Measurements from ENCODE around the gene TDRD7.
A peak's percentile ranks its signal among the peaks of the same experiment; 100 is the strongest.

The TDRD7 gene

GRCh38 chr9:97504381-97505216, 92.7 kb downstream of the TDRD7 start:
- no peak for DNase-seq

GRCh38 chr9:97505845-97506244, 93.9 kb downstream of the TDRD7 start:
- no peak for DNase-seq

GRCh38 chr9:97506306-97506705, 94.4 kb downstream of the TDRD7 start:
- DNase-seq, result no peak

DNA sequence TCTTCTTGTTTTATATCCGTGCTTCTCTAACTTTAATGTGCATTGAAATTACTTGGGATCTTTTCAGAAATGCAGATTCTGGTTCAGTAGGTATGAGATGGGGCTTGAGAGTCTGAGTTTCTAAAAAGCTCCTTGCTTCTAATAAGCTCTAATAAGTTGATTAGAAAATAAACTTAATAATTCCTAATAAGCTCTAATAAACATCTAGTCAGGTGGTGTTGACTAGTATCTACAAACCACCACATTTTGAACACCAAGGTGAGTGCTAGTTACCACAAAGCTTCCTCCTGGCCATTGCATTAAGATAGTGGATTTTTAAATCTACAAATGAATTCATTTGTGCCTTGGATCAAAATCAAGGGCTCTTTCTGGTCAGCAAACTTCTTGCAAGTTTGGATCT, 94.9 kb downstream of the TDRD7 start:
- DNase-seq, result no peak

DNA sequence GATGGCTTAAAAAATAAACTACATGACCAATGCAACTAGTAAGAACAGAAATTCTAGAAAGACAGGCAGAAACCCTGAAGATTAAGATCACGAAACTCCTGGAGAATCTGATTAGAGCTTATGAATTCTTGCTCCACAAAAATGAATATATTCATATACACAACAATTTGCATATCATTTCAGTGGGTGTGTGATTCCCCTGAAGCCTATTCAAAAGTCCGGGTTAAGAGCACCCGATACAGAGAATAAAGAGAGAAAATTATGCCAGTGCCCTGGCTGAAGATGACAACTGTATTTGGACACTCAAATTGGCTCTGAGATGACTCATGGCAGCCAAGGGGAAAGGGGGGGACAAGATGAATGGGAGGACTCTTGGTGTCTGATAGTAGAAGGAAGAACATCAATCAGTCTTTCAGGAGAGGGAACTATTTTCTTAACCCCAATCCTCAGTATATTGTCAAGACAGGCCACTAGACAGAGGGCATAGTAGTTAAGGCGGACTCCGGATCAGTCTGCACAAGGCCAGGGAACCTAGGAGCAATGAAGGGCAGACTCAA, 95.6 kb downstream of the TDRD7 start:
- DNase-seq, result no peak

- DNase-seq, result no peak
Observed at GRCh38 chr9:97508852-97509251, 97.0 kb downstream of the TDRD7 start.

GRCh38 chr9:97510797-97511654, 99.1 kb downstream of the TDRD7 start:
- peak in 3 of 56 donors; percentile 10 to 47 (median 22) for DNase-seq

- DNase-seq, result no peak
Observed at GRCh38 chr9:97511655-97512427, 99.9 kb downstream of the TDRD7 start.

DNA sequence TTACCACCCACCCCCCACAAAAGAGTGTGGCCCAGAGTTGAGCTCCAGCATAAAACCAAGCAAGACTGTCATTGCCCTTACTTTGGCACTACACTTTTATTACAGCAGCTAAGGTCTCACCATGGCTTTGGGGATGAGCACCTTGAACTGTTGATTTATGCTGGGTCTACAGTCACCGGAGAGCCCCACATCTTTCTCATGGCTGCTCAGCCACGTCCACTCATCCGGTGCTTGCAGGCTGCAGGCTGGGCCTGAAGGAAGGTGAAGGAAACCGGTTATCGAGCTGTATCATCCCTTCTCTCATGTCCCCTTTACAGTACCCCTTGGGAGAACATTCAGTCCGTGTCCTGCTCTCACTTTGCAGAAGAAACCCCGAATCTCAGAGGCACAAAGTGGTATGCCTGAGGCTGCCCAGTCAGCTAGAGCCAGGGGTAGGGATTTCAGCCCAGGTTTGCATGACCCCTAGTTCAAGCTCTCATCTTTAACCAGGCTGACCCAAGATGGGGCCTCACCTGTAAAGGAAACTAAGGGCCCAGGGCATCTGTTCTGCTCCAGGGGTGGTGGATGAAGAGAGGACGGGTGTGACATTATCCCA, 101.2 kb downstream of the TDRD7 start:
- DNase-seq, result no peak

- no peak for DNase-seq
Observed at GRCh38 chr9:97514531-97514930, 102.6 kb downstream of the TDRD7 start.

- no peak for DNase-seq
Observed at GRCh38 chr9:97515662-97516061, 103.8 kb downstream of the TDRD7 start.

DNA sequence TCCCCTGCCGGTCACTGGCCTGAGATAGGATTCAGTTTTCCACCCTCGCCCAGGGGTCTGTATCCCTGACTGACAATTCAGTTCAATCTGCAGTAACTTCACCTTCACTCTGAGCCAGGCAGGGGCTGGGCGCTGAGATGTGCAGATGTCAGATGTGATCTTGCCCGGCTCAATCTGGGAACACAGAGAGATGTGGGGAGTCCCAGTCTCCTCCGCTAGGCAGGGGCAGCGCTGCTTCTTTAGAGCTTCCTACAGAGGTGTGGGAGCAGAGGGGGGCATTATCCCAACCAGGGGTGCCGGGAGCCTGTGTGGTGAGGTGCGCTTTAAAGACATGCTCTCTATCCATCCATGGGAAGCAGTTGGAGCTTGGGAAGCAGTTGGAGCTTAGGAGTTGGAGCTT, 104.2 kb downstream of the TDRD7 start:
- no peak for DNase-seq

- no peak for DNase-seq
Observed at GRCh38 chr9:97517331-97518089, 105.6 kb downstream of the TDRD7 start.

- no peak for DNase-seq
Observed at GRCh38 chr9:97518166-97518908, 106.4 kb downstream of the TDRD7 start.

DNA sequence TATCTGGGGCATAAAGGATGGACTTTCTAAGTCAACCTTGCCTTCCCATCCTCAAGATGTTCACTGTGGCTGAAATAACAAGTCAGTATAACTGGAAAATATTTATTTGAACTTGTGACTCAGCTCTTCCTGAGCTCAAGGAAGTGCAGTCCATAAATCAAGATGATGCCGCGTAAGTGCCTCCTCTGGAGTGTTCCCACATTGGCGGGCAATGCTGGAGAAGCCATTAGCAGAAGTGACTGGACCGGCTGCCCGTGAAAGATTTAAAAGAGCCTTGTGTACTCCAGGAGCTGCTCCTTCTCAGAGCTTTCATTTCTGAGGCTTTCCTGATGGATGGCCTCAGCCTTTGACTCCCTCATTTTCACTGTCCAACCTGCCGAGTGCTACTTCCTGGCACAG, 107.0 kb downstream of the TDRD7 start:
- DNase-seq, result no peak

GRCh38 chr9:97519441-97519970, 107.6 kb downstream of the TDRD7 start:
- DNase-seq, result no peak

DNA sequence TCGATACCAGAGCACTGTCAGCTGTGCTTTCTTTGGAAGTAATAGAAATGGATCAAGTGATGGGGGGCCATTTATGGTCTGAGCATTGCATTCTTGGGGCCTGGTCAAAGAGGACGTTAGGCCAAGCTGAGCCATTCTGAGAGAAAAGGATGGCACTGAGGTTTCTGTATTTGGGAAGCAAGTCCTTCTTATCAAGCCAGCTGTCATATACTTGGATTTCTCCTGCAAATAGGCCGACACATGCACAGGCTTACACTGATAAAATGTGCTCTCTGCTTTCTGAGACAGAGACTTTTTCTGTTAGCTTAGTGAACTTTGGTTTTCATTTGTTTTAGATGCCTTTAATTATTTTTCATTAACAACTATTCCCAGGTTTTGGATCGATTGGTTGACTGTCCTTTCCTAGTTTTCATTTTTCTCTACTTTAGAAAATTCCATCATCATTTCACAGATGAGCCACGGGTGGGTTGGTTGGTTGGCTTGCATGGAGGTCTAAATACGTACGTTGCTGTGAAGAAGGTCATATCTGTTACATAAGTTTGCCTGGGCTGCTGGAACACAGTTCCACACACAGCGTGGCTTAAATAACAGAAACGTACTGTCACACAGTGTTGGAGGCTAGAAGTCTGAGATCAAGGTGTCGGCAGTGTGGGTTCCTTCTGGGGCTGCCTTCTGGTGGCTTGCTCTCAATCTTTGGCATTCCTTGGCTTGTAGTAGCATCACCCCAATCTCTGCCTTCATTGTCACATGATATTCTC, 109.9 kb downstream of the TDRD7 start:
- DNase-seq, result no peak

- DNase-seq, result no peak
Observed at GRCh38 chr9:97524424-97524823, 112.5 kb downstream of the TDRD7 start.

Measured in amygdala (tissue), 56 donors.